GM19023 (cell line): ENCODE measurements around the gene MTAP.
"Not testable (repeated sequence)": the region's sequence is repeated elsewhere in the genome, so short reads cannot be mapped to it uniquely, and the experiment has no call there.

ENCODE experiments used
- ATAC-seq: cut with Tn5 transposase; IDR thresholded peaks from one replicate; pipeline ENCODE4 v1.9.1; 2021; ENCODE audit warnings: mild to moderate bottlenecking, moderate library complexity; ENCODE audit not compliant: unreplicated experiment

Gene MTAP

DNA sequence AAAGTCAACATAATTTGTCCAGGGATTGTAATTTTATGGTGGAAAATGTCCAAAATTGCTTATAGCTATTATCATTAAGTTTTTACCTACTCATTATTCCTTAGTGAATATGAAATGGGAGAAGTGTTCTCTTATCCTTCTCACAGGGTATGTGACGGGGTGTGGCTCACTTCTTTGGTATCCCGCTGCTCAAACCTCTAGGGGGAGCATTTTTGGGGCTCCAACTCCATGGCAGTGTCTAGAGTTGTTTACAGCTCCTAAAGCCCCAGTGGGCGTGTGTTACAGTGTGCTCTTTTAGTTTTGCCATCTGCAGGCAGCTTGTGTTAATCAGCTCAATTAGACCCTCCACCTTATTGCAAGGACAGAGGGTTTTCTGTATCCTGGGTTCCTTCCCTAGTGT, 102.3 kb downstream of the MTAP start:
- ATAC-seq, result no peak

DNA sequence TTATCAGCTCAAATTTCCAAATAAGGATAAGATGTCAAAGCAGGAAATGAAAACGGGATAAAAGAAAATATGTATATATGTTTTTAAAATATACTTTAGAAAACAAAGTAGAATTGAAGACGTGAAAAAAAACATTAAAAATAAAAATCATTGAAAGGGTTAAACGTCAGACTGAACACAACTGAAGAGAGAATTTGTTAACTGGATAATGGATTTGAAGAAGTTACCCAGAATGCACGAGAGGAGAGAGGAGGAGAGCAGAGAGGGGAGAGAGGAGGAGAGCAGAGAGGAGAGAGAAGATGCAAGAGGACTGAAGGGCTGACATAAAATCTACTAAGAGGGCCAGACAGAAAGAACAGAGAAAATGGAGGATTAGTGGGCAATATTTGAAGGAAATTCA, 103.8 kb downstream of the MTAP start:
- ATAC-seq, result no peak

DNA sequence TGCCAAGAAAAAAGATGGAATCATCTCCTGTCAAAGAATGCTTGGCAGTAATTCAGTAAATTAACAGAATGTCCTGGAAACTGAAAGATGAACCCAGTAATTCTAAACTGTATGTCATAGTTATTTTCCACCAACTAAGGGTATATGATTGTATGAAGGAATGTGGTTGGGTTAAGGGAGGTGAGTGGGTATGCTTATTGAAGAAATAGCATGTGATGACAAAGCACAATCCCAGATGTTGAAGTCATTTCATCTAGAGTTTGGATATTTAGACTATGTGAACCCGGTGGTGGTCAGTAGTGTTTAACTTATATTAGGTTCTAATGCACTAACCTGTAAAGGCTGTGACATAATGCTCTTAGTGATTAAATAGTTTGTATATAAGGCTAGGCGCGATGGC, 104.4 kb downstream of the MTAP start:
- no peak for ATAC-seq

DNA sequence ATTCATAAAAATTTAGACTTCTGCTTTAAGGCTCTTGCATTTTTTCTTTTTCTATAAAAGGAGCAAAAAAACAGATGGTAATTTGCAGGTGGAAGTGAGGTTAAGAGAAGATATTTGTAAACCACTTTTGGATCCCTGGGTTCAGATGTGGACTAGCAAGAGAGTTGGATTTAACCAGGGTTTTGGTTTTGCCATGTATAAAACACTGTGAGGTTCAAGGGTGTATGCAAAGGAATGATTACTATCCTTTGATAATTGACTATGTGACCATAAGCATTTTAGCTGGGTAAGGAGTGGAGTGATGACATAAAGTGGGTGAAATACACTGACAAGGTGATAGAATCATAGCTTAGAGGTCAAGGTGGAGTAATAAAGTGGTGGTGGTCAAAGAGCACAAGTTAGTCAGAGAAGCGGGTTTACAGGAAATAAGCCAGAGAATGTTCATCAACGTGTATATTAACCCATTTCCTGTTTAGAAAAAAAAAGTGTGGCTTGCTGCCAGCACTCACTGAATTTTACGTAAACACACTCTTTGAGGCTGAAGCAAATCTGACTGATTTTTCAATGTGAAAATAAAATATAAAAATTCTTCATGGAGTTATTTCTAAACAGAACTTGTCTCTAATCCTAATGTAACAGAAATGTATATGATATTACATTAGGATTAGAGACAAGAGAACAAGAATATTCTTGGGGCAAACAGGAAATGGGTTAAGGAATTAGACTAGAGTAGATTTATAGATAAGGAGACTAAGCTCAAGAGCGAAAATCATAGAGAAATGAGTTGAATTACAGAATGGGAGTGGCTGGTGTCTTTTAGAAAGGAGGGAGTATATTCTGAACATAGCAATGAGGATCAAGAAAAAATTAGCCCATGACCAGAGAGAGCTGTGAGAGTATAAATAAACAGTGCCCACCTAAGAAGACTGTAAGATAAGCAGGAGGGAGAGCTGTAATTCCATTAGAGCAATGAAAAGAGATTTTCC, 117.2 kb downstream of the MTAP start:
- ATAC-seq, result peak; percentile 74

DNA sequence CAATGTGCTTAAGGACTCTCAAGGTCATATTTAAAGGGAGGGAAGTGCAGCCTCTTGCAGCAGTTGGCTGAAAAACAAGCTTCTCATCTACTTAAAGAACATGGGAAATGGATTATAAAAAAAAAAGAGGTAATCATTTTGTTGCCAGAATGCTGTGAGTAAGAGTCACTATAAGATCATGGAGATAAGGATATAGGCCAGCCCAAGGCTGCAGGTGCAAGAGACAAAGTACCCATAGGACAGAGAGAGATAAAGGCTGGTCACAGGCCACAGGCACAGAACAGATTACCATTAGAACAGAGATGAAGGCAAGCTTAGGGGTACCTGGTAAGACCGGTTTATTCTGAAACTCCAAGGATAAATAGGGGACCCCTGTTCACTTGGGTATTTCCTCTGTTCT, 121.3 kb downstream of the MTAP start:
- no peak for ATAC-seq

DNA sequence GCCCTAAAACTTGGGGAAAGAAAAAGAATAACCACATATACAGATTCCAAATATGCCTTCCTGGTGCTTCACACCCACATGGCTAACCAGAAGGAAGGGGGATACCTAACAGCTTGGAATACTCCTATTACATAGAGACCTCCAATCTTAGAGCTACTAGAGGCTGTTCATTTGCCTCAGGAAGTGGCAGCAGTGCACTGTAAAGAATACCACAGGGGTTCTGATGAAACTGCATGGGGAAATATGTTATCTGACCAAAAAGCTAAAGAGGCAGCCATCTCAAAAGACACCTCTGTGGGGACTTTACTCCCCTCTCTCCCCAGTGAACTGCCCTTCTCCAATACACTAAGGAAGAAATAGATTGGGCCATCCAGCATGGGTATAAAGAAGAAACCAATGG, 125.3 kb downstream of the MTAP start:
- ATAC-seq, result no peak

DNA sequence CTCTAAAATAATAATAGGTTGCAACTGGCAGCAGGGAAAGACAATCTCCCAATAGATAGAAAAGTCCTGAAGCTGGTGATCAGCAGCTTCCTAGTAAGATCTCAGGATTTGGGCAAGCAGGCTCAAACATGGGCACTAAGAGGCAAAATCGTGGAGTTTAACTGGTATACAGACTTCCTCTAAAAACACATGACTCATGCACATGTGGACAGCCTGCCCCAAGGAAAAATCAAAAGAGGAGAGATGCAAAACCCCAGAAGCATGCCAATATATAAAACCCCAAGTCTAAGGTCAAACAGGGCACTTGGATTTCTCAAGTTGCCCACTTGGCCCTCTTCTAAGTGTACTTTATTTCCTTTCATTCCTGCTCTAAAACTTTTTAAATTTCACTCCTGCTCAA, 129.0 kb downstream of the MTAP start:
- no peak for ATAC-seq

DNA sequence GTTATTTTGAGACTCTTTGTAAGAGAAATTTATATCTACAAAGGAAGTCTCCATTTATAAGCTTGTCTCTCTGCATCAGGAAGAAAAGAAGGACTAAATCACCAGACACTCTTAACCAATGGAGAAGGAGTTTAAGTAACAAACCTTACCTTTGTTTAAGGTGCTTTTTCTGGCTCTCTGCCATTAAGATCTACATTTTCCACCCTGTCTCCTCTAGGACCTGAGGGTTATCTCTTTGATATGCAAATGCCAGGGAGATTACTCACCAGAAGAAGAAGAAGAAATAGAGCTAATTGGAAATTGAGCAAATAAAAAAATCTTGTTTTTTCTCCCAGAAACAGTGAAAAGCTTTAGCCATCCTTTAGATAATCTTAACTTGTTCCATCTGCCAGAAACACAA, 130.8 kb downstream of the MTAP start:
- ATAC-seq, result no peak

DNA sequence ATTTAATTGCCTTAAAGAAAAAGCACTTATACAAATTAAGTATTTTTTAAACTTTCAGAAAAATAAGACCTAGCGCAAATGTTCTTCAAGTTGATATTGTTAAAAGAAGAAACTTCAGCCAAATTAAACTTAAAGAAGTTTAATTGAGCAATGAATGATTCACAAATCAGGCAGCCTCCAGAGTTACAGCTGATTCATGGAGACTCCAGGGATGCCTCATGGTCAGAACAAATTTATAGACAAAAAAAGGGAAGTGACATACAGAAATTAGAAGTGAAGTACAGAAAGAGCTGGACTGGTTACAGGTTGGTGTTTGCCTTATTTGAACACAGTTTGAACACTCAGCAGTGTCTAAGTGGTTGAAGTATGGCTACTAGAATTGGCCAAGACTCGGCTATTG, 131.4 kb downstream of the MTAP start:
- ATAC-seq, result no peak

DNA sequence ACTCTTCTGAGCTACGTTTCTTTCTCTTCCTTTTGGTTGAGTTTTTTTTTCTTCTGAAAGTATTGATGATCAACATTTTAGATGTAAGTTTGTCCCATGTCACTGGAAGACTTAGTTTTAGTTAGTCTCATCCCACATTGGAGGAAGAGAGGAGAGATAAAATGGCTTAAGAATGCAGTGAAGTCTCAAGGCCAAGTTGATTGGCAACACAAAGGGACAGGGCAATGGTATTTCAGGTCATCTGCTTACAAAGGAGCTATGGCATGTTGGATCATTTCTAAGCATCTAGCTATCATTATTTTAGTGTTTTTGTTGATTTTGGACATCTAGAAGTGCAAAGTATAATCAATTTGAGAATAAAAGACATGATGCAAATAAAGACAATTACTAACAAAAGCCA, 133.2 kb downstream of the MTAP start:
- ATAC-seq, result no peak

DNA sequence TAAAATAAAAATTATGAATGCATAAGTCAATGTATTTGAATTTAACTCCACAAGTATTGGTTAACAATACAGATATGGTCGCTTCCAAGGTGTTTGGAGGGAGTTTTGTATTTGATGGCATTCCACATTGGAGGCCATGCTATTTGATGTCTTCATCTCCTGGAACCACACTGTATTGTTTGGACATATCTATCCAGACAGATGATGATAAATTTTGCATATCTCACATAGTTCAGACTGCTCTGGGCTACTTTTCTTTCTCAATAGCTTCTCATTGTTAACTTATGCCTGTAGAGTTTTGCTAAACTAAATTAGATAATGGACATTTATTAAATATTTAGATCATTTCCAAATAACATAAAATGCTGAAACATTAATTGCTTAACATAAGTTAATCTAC, 133.7 kb downstream of the MTAP start:
- ATAC-seq, result no peak

DNA sequence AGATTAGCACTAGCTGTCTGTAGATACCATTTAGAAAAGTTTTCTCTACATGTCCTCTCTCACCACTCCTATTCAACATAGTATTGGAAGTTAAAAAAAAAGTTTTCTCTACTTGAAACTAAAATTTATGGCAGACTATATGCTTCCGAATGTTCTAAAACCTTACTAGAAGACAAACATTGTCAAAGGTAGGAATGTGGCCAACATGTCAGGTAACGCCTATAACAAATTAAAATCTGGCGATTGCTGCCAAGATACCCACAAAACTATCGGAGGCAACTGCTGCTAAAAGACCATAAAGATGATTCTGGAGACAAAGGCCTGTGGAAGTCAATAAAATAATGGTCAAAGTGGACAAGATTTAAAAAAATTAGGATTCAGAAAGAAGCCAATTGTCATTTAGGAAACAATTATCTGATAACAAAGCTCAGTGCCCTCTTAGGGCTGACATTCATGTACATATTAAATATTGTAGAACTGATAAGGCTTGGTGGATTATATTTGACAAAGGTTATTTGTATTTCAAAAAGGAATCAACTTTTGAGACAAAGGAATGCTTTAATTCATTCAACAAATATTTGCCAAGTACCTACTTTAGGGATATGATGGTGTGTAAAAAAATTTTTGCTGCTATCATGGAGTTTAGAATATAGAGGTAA, 139.0 kb downstream of the MTAP start:
- no peak for ATAC-seq

DNA sequence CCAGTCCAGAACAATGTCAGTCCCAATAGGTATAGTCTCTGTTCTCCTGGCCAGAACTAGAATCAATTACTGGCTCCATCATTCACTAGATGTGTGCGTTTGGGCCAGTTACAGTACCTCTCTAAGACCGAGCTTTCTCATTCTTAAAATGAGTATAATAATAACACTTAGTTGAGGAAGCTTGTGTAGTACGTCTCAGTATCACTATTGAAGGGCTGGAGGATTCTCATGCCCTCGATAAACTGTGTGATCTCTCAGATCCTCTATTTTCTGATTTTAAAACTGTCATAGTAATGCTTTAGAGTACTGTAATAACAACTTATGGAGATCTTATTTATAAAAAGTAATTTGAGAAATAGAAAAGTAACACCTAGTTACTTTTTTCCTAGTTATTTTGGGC, 141.0 kb downstream of the MTAP start:
- no peak for ATAC-seq

DNA sequence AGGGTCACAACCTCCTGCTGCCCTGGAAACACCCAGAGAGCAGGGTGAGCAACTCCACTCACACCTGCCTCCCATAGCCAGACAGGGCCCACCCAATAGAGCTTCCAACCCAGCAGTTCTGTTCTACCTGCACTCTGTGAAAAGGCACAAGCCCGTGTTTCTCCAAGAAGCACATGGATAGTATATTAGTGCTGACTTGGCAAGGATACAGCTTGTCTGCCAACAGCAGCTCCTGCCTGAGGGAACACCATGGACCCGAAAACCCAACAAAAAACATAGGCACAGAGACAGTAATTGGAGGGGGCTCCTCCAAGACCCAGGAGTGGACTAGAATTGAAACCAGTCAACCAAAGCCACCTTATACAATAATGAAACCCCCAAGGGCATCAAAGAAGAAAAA, 143.2 kb downstream of the MTAP start:
- ATAC-seq, result no peak

DNA sequence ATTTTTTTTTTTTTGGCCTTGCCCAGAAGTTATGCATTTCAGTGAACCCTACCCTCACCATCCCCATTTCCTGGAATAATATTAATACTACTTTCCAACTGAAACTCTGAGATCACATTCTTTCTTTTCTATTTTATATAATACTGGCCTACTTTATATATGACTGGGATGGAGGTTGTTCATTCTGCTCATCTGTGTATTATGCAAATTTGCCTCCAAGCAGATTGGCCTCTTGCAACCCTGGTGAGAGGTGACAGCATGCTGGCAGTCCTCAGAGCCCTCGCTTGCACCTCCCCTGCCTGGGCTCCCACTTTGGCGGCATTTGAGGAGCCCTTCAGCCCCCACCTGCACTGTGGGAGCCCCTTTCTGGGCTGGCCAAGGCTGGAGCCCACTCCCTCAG, 156.4 kb downstream of the MTAP start:
- ATAC-seq, result no peak

DNA sequence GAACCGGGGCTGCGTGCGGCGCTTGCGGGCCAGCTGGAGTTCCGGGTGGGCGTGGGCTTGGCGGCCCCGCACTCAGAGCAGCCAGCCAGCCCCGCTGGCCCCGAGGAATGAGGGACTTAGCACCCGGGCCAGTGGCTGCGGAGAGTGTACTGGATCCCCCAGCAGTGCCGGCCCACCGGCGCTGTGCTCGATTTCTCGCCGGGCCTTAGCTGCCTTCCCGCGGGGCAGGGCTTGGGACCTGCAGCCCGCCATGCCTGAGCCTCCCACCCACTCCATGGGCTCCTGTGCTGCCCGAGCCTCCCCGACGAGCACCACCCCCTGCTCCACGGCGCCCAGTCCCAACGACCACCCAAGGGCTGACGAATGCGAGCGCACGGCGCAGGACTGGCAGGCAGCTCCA, 156.8 kb downstream of the MTAP start:
- ATAC-seq, result not testable (repeated sequence)

DNA sequence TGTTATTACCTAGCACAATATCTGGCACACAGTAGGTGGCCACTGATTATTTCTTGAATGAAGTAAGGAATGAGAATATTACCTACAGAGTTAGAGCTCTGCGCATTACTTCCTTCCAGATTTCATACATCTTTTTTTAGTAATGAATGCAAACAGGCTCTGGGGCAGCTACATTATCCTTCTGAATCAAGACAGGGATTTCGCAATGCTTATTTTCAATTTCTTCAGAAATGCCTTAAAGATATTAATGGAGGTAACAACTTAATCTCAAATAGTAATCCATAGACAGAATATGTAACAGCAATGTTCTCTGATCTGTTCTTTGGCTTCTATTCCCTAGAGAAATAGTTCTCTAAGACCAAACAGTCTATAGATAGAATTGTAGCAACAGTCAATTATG, 159.1 kb downstream of the MTAP start:
- ATAC-seq, result no peak

DNA sequence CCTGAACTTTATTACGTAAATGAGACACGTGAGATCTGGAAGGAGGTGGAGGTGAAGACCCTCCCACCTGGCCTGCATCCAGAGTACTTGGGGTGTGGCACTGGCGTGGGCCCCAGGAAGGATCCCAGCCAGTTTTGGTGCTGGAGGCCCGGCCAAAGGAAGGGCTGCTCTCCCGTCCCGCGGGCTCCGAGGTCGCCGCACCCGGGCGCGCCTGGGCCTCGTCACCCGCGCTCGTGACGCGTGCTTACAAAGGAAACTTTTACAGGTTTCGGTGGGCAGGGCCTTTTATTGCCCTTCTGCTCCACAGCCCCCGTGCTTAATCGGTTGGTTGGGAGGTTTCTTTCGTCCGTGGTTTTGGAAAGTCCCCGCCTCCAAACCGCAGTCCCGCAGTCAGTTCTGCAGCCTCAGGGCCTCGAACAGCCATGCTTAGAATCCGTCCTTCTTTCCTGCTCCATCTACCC, 162.5 kb downstream of the MTAP start:
- peak; percentile 55 for ATAC-seq

DNA sequence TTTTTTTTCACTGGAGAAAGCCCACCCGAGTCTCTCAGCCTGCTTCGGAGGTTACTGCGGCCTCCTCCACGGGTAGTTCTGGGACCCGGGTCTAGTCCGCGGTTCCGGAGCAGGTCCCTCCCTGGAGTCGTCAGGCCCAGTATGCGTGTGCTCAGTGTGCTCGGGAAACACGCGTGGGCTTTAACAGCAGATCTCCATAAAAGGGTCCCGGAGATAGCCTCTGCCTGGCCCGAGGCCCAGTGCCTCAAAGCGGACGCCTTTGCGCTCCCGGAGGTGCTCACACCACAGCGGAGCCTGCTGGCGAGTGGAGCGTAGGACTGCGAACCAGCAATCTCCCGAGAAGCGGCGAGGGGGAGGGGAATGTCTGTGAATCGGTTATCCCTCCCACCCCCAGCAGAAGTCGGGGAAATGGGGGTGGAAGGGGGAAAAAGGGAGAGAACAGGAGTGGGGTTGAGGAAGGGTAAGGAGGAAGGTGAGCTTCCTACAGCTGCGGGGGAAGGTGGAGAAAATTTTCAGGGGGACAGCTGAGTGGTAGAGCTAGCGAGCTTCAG, 163.0 kb downstream of the MTAP start:
- peak; percentile 90 for ATAC-seq

DNA sequence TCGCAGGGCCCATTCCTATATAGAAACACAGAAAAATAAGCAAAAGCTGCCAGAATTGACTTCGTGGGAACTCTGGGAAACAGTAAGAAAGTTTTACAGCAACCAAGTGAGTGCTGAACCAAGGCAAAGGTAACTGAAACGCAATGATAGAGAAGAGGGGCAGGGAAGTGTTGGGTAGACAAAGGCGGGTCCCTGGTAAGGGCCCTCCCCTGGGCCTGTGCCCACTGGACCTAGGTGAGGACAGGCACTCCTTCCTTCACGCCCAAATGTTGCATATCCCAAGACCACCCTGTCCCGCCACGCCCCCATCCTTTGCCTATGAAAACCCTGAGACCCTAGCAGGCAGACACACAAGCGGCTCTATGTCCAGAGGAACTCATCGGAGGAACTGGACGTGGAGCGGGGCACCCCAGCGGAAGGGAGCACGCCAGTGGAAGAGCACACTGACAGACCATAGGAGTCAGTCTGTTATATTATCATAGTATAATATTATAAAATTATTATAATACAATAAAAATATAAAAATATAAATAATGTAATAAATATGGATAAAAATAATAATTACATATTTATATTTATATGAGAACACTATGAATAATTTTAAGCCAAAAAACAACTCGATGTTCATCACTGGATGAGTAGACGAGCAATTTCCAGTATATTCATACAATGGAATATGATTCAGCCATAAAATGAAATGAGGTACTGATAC, 163.9 kb downstream of the MTAP start:
- ATAC-seq, result no peak

DNA sequence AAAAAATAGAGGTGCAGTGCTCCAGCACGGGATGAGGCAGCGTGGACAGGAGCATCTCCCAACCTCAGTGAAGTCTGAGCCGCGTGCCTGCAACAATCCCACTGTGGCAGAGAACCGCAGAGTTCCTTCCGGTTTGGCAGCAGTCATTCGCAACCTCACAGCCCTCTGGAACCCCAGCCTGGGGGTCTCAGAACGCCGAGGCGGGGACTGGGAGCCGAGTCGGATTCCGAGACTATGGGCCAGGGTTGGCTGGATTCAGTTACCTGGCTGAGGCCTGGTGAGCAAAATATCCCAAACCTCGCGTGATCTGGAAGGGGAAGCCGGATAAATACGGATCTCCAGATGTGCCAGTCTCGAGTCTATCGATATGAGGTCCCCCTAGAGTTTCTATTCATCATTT, 164.7 kb downstream of the MTAP start:
- ATAC-seq, result no peak
